ENCODE measurements around the gene BMPR1A.
A peak's percentile ranks its signal among the peaks of the same experiment; 100 is the strongest.
"Not testable (repeated sequence)": the region's sequence is repeated elsewhere in the genome, so short reads cannot be mapped to it uniquely, and the experiment has no call there.

Gene BMPR1A

DNA sequence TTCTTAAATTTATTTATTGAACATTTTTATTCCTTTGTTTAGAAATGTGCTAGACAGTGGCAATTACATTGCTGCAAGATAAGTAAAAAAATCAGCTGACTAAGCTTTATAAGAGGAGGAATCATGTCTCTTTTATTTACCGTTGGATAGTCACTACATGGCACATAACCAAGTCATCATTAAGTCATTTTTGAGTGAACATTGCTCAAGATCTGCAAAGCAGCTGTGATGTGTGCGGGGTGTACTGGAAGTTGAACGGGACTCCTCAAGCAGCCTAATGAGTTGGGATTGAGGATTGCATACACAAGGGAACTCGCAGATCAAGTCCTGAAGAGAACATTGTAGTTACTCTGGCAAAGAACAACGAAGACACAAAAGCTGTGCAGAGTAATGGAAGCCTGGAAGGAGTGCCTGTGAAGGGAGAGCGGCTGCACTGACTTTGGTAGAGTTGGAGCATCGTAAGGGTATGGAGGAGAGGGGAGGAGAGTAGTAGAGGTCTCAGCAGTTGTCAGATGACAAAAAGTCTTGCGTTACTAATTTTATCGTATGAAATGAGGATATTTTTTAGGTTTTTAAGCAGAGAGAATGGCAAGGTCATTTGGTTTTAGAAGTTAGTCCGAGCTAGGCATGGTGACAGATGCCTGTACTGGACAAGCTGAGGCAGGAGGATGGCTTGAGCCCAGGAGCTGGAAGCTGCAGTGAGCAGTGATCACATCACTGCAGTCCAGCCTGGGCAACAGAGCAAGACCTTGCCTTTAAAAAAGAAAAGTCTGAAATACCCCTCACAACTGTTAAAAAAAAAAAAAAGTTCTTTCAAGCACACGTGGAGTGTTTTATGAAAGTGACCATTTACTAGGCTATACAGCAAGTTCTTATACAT lies 95.1 kb downstream of the BMPR1A start:
- no peak for DNase-seq

- not testable (repeated sequence) for DNase-seq
These were observed 97.2 kb downstream of the BMPR1A start for GRCh38 chr10:86853582-86853981.

- DNase-seq, result no peak
These were observed 99.1 kb downstream of the BMPR1A start for GRCh38 chr10:86855513-86855912.

- no peak for DNase-seq
These were observed 99.7 kb downstream of the BMPR1A start for GRCh38 chr10:86856156-86856555.

DNA sequence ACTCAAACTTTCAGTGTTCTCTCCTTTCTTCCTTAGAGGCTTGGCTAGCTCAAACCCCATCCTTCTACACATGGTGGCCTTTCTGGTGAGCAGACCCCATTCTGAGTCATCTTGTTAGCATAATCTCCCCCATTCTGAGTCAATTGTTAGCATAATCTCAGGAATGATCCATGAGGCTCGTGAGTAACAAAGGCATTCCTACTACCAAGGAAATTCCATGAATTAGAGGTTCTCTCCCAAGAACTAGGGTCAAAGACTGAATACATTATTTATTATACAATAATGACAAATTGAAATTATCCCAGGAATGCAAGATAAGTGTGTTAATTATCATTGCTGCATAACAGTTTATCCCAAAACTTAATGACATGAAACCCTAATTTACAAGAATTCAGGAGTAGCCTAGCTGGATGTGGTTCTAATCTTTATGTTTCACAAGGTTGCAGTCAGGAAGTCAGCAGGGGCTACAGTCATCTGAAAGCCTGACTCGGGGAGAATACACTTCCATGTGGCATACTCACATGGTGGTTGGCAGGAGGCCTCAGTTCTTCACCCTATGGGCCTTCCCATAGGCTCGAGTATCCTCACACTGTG lies 100.8 kb downstream of the BMPR1A start:
- no peak for DNase-seq

DNA sequence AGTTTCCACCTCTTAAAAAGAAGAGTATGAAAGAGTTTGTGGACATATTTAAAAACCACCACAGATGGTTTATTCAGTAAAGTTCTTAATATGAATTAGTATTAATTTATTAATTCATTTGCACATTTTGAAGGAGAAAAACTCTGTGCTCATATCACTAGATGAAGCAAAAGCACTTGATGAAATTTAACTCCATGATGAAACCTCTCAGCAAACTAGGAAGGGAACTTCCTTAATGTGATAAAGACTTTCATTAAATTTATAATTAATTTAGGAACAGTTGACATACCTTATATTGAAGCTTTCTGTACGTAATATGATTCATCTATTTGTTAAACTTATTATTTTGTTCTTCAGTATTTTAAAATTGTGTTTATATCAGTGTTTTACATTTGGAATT lies 101.6 kb downstream of the BMPR1A start:
- DNase-seq, result no peak

- no peak for DNase-seq
These were observed 104.9 kb downstream of the BMPR1A start for GRCh38 chr10:86861351-86861750.

- no peak for DNase-seq
These were observed 106.0 kb downstream of the BMPR1A start for GRCh38 chr10:86862373-86862772.

DNA sequence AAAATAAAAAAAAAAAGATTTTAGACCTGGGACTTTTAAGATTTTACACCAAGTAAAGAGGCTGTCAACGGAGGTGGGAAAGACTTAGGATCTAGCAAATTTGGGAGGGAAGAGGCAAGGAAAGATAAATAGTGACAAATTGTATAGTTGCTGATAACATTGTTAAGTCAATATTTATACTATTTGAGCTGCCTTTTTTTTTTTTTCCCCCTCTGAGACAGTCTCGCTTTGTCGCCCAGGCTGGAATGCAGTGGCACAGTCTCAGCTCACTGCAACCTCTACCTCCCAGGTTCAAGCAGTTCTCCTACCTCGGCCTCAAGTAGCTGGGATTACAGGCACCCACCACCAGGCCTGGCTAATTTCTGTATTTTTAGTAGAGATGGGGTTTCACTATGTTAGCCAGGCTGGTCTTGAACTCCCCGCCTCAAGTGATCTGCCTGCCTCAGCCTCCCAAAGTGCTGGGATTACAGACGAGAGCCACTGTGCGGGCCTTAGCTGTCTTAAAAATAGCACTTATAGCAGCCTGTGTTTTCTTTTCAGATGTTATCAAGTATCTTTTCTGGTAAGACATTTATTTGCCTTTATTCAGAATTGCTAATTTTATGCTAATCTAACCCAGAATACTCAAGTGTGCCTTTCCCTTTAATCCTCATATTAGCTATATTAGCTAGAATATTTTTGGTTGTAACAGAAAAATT lies 106.5 kb downstream of the BMPR1A start:
- no peak for DNase-seq

GRCh38 chr10:86863484-86863842 lies 107.0 kb downstream of the BMPR1A start:
- no peak for DNase-seq

GRCh38 chr10:86865011-86865811 lies 108.8 kb downstream of the BMPR1A start:
- not testable (repeated sequence) for DNase-seq

DNA sequence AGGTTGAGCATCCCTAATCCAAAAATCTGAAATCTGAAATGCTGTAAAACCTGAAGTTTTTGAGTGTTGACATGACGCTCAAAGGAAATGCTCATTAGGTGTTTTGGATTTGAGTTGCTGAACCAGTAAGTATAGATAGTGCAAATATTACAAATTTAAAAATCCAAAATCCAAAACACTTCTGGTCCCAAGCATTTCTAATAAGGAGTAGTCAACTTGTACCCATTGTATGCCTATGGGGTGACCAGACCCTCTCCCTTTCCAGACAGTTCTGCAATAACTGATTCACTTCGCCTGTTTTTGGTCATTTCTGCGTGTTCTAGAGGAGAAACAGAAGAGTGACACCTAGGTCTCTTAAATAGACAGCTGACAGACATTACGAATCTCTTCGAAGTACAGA lies 110.7 kb downstream of the BMPR1A start:
- no peak for DNase-seq

DNA sequence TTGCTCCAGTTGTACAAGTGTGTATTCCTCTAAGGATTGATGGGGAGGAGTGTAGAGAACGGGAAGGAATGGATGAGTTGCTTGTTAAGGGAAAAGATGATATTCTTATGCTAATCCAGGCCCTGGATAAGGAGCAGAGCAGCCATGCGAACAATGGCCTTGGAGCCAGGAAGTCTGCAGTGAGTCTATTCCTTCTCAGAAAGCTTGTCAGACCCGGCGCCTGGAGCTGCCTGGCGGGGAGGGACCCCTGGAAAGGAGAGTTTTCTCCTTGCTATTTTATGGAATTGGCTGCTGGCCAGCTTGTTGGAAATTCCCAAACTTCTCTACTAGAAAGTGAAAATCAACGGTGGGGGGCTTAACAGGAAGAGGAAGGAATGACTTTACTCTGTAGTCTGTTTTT lies 111.9 kb downstream of the BMPR1A start:
- DNase-seq, result no peak

DNA sequence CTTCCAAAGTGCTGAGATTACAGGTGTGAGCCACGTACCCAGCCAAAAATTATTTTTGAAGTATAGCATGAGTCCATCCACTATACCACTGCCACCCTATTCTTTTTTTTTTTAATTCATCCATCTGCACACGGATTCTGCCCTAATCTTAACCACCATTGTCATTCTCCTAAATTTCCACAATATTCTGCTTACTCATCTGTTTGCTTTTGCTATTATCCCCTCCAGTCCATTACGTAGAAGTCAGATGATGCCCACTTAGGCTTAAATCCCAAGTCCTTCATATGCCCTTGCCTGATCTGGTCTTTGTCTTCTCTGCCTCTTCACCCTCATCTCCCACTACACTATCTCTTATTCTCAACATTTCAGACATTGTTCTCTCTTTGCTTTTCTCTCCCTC lies 114.3 kb downstream of the BMPR1A start:
- no peak for DNase-seq

GRCh38 chr10:86871563-86872183 lies 115.3 kb downstream of the BMPR1A start:
- peak; percentile 3 for DNase-seq

DNA sequence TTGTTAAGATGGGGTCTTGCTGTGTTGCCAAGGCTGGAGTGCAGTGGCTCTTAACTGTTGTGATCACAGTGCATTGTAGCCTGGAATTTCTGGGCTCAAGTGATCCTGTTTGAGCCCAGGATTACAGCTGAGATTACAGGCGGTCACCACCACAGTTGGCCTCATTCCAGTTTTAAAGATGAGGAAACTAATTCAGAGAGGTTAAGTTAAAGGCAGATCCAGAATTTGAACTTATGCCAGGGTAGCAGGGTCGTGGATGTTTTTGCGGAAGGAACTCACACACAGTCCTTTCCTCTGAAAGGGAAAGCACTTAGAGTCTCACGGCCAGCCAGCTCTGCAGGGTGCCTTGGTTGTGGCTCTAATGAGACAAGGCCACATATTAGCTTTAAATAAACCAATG lies 116.3 kb downstream of the BMPR1A start:
- DNase-seq, result no peak

DNA sequence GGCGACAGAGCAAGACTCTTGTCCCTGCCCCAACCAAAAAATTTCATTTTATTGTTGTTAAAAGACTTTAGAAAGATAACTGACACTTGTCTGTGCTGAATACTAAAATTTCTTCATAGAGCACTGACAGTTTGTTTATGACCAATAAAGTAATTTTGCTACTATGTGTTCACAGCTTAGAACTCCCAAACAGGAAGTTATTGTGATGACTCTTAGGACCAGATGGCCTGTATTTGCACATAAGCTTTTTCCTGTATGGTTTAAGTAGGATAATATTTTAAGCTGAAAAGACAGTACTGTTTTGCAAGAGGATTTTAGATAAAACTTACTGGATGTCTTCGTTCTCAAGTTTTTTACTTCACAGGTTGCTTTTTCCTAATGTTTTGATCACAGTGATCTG lies 120.3 kb downstream of the BMPR1A start:
- DNase-seq, result no peak

- no peak for DNase-seq
These were observed 122.7 kb downstream of the BMPR1A start for GRCh38 chr10:86878983-86879713.

- no peak for DNase-seq
These were observed 124.6 kb downstream of the BMPR1A start for GRCh38 chr10:86880971-86881370.

DNA sequence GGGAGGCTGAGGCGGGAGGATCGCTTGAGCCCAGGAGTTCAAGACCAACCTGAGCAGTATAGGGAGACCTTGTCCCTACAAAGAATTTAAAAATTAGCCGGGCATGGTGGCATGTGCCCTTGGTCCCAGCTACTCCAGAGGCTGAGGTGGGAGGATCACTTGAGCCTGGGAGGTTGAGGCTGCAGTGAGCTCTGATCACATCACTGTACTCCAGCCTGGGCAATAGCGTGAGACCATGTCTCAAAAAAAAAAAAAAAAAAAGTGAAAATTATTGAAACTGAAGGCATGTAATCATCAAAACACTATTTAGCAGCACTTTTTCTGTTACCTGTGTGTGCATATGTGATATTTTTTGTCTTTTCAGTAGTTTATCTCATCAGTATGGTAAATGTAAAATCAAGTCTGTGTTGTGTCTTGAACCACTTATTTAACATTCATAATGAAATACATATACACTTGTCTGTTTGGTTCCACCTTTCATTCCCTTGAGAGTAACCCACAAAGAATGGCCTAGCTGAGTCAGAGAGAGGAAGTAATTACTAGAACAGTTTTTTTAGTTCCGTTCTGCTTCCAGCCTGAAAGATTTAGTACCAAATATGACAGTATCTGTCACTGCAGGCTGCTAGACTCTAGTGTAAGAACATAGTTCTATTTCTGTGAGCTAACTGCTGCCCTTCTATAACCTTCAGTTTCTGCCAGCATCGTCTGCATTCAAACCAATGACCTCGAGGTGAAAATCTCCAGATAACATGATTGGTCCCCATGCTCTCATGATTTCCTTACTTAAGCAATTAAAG lies 132.4 kb downstream of the BMPR1A start:
- DNase-seq, result no peak

DNA sequence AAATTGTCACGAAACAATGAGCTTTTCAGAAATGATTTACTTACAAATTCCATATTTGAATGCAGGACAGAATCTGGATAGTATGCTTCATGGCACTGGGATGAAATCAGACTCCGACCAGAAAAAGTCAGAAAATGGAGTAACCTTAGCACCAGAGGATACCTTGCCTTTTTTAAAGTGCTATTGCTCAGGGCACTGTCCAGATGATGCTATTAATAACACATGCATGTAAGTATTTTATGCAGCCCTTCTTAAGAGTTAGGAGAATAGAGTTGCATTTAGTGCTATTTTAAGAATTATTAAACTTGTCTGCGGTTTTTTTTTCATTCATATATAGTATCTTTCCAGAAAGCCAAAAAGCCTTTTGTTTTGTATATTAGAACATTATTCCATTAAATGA lies 133.6 kb downstream of the BMPR1A start:
- no peak for DNase-seq
